HG02938 (cell line): ENCODE measurements around the gene STK25.
"Not testable (repeated sequence)": the region's sequence is repeated elsewhere in the genome, so short reads cannot be mapped to it uniquely, and the experiment has no call there.

Experiments used
- ATAC-seq: cut with Tn5 transposase; IDR thresholded peaks from one replicate; pipeline ENCODE4 v1.9.1; 2021; ENCODE audit warnings: mild to moderate bottlenecking, moderate library complexity; ENCODE audit not compliant: unreplicated experiment

The STK25 gene

GRCh38 chr2:241467777-241468475, 40.5 kb downstream of the STK25 start:
- ATAC-seq: no peak

GRCh38 chr2:241466230-241466629, 42.2 kb downstream of the STK25 start:
- ATAC-seq: no peak

- no peak for ATAC-seq
Measured at GRCh38 chr2:241465543-241465942, 42.8 kb downstream of the STK25 start.

GRCh38 chr2:241463276-241464135, 44.9 kb downstream of the STK25 start:
- no peak for ATAC-seq

- ATAC-seq: no peak
Measured at GRCh38 chr2:241461693-241462677, 46.4 kb downstream of the STK25 start.

DNA sequence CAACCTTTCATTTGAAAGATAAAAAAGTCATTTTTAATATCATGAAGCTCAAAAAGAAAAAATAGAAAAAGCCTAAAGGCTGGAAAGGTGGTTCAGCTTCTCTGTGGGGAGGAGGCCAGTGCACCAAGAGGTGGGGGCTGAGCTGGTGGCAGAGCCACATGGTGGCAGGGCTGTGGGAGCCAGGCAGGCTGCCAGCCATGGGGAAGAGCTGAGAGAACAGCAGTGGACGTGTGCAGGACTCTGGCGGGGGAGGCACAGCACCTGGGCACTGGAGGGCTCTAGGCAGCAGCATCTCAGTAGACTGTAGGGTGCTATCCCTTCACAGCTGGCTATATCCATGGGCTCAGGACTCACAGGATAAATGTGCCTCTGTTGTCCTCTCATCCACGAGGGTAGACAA, 47.8 kb downstream of the STK25 start:
- no peak for ATAC-seq

- ATAC-seq: no peak
Measured at GRCh38 chr2:241459520-241459919, 48.9 kb downstream of the STK25 start.

DNA sequence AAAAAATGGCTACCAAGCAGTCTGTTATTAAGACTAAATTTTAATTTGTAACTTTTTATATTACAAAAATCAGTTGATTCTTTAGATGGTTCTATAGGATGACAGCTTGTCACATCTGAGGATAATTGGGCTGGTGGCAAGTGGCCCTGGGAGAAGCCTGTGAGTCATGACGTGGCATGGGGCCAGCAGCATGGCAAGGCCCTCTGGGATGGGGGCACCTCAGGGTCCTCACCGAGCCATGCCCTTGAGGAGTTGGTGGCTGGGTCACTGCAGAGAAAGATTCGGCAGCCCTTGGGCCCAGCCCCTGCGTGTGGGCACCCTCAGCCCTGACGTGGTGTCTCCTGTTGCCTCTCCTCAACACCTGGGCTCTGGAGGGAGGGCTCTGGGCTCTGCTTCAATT, 49.7 kb downstream of the STK25 start:
- ATAC-seq: no peak

- ATAC-seq: no peak
Measured at GRCh38 chr2:241456546-241456945, 51.8 kb downstream of the STK25 start.

DNA sequence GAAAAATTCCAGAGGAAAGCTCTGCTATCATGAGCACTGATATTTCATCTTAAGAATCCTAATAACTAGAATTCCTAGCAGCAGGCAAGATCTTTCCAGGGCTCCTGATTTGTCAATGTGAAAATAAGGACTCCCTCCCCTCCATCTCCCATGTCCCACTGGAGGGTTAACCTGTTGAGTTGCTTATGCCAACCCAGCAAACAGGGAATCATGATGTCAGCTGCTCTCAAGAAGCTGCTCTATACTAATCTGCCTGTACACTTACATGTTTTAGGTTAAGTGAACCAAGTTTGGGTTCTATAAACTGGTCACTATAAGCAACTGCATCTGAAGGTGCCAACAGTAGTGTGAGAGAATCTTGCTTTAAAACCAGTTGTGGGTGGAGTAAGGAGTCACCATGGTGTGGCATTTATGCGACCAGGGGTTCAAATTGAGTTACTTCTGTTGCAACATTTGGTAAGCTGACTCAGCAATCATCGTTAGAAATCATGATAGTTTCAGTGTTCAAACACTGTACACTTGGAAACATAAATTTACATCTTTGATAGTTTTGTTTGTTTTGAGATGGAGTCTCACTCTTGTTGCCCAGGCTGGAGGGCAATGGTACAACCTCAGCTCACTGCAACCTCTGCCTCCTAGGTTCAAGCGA, 53.4 kb downstream of the STK25 start:
- ATAC-seq: no peak

DNA sequence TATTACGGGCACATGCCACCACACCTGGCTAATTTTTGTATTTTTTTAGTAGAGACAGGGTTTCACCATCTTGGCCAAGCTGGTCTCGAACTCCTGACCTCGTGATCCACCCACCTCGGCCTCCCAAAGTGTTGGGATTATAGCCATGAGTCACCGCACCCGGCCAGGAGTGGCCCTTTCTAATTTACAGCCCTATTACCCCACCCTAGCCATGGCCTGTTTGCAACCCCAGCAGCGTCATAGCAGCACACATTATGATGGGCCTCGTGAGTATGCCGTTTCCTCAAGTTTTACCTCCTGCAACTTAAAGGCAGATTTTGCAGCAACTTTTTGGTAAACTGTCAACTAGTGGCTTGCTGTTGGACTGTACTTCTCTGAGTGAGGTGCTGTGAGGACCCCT, 54.5 kb downstream of the STK25 start:
- not testable (repeated sequence) for ATAC-seq

DNA sequence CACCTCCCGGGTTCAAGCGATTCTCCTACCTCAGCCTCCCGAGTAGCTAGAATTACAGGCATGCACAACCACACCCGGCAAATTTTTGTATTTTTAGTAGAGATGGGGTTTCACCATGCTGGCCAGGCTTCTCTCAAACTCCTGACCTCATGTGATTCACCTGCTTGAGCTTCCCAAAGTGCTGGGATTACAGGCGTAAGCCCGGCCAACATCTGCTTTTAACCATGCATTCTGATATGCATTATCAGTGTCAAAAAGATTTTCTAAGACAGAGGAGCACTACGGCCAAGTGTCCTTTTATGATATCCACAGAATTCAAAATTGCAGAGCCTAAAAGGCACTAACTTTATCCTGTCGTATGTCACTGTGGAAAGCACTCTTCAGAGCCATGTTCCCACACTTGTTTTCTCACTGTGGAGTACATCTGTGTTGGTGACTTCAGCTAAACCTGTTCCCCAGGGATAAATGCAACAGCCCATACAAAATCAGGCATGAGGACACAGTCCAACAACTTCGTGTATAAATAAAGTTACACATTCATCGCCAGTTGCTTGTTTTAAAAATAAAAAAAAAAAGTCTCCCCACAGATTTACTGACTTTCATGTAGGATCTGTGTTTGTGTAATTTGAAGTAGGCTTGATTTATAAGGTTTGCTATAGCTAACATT, 56.4 kb downstream of the STK25 start:
- no peak for ATAC-seq

DNA sequence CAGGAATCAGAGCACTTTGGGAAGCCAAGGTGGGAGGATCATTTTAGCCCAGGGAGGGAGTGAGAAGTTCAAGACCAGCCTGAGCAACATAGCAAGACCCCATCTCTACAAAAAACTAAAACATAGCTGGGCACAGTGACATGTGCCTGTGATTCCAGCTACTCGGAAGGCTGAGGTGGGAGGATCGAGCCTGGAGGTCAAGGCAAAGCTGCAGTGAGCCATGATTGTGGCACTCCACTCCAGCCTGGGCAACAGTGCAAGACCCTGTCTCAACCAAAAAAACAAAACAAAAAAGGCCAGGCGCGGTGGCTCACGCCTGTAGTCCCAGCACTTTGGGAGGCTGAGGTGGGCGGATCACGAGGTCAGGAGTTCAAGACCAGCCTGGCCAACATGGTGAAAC, 58.3 kb downstream of the STK25 start:
- ATAC-seq: not testable (repeated sequence)

- ATAC-seq: peak; percentile 64
Measured at GRCh38 chr2:241445426-241445825, 63.0 kb downstream of the STK25 start.

DNA sequence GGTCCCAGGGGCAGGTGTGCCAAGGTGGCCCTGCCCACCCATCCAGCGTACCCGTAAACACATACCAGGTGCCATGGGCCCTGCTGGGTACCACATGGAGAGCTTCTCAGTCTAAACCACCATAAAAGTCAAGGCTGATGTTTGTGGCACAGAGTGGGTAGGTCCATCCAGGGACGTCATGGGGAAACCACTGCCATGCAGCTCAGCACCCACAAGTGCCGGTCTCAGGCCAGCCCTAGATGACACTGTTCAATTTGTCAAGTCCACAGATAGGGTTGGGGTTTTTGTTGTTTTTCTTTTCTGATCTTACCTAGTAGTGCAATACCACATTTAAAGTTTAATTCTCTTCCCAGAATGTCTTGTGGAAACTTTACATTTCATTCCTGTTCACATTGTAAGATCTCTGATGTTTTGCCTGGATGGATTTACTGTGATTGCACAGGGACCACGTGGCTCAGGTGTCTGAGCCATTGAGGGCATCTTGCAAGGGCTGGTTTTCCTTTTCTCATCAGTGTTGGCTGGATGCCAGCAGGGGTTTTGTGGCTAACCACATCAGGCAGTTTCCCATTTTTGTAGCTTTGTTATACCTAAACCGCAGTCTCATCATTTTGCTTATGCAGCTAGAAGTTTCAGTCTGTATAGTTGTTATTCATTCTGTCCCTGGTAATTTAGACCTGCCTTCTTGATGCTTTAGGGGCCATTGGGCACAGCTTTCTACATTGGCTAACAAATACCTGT, 64.7 kb downstream of the STK25 start:
- ATAC-seq: no peak
